Tibial nerve (tissue), 3 donors: ENCODE results near the gene ITGA2.

ENCODE experiments used
- POLR2A ChIP-seq, 2 donors: fragments of 450-650 bp; IDR thresholded peaks; one replicate each; pipeline ENCODE4 v1.6.1; 2017; ENCODE audit warnings: antibody characterized with exemption in 2 of 2, mild to moderate bottlenecking in 2 of 2, moderate library complexity in 2 of 2
- TF ChIP-seq, protein P1 (sequence below), 5 experiments: fragments of 200-600 bp in 3 of 5; fragments of 450-650 bp in 2 of 5; sonication (generic) in 3 of 5; IDR thresholded peaks; one replicate each; pipeline ENCODE4 v1.5.1; 2016 to 2019; ENCODE audit warnings: antibody characterized with exemption in 5 of 5, mild to moderate bottlenecking in 3 of 5, moderate library complexity in 2 of 5

DNA sequence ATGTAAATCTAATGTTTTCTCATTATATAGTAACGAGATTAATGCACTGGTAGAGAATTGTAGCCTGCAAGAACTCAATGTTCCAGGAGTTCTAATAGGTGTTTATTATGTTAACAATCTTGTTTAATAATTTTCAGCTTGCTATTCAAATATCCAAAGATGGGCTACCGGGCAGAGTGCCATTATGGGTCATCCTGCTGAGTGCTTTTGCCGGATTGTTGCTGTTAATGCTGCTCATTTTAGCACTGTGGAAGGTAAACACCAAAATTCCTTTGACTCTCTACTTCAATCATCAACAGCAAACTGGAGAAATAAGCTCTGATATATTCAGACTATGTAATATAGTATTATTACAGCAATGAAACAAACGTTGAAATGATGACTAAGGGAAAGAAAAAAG is 41.9 kb upstream of the ITGA2 start:
- TF ChIP-seq, protein P1, sequence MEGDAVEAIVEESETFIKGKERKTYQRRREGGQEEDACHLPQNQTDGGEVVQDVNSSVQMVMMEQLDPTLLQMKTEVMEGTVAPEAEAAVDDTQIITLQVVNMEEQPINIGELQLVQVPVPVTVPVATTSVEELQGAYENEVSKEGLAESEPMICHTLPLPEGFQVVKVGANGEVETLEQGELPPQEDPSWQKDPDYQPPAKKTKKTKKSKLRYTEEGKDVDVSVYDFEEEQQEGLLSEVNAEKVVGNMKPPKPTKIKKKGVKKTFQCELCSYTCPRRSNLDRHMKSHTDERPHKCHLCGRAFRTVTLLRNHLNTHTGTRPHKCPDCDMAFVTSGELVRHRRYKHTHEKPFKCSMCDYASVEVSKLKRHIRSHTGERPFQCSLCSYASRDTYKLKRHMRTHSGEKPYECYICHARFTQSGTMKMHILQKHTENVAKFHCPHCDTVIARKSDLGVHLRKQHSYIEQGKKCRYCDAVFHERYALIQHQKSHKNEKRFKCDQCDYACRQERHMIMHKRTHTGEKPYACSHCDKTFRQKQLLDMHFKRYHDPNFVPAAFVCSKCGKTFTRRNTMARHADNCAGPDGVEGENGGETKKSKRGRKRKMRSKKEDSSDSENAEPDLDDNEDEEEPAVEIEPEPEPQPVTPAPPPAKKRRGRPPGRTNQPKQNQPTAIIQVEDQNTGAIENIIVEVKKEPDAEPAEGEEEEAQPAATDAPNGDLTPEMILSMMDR (IDR thresholded peaks at IDR 0.05) = no peak
- no peak for TF ChIP-seq POLR2A (IDR thresholded peaks at IDR 0.05)
